SH-SY5Y (cell line): ENCODE data around the gene PI16.

ENCODE experiments used
- GATA2 ChIP-seq: IDR thresholded peaks from 2 replicates; pipeline ENCODE4 v1.6.1; 2011; ENCODE audit warnings: mild to moderate bottlenecking, low read depth, low read length
- GATA3 ChIP-seq: IDR thresholded peaks from 2 replicates; pipeline ENCODE4 v1.6.1; 2011; ENCODE audit warnings: low read depth, mild to moderate bottlenecking, low read length, moderate library complexity

- TF ChIP-seq GATA2 (no peak), GATA3 (no peak)
These were observed 13.9 kb downstream of the PI16 start for GRCh38 chr6:36968266-36968977.
